ENCODE data around the gene GPR137. TPM values are rescaled to one million over a fixed set of nuclear protein-coding genes. Genes with fewer than 3 reads are reported as not detected.

The GPR137 gene
- total RNA-seq, 3 donors from 2014 or later (not counting 1 experiment from before 2014, with no cell fraction given), result 29.1 to 61.3 (median 34.4) TPM

GRCh38 chr11:64284048-64284961 lies 1.3 kb upstream of the GPR137 start, which contains the start of gene BAD:
BAD (minus strand) TSS chr11:64284665; CDS start chr11:64284368, 297 bp downstream.
- peak within 1 kb of the TSS; percentile 93 for H3K4me3 Mint-ChIP-seq
- H3K4me1 Mint-ChIP-seq, result peaks cover 12 to 16% of the 10 kb centered on the region in 2 donors
- no peak for TF ChIP-seq CTCF (IDR thresholded peaks at IDR 0.05)
- no peaks in the 10 kb centered on the region for H3K27me3 Mint-ChIP-seq (ENCODE audit: low read depth in 2 of 2)
- Histone ChIP-seq H3K36me3 (ENCODE audit: control insufficient read depth, insufficient read depth, low read length) (no peaks in the 10 kb centered on the region), H3K27ac (ENCODE audit: low read length) (peak within 1 kb of the TSS; percentile 99), H3K27me3 (ENCODE audit: control insufficient read depth, insufficient read depth, low read length) (no peaks in the 10 kb centered on the region), H3K4me3 (ENCODE audit: low read length) (peak within 1 kb of the TSS; percentile 87), H3K4me1 (ENCODE audit: control insufficient read depth, insufficient read depth, low read length) (peaks cover 22% of the 10 kb centered on the region), H3K9me3 (ENCODE audit: control insufficient read depth, insufficient read depth, low read length) (no peaks in the 10 kb centered on the region)
- intact Hi-C loops (cut with micrococcal nuclease), result loop anchor here (1.0 kb wide), 1 partner anchor 77 kb away; no protein-coding TSS in a partner anchor
- peak; percentile 84 to 94 for DNase-seq
- H3K36me3 Mint-ChIP-seq, result no peaks in the 10 kb centered on the region
- WGBS (ENCODE audit: insufficient coverage), result 4% methylated on average over 43 of the region's 44 CpGs
- H3K9me3 Mint-ChIP-seq, result no peaks in the 10 kb centered on the region
- peak; percentile 76 to 90 (median 78) for ATAC-seq
- H3K27ac Mint-ChIP-seq, result peak within 1 kb of the TSS; percentile 94 to 96

GRCh38 chr11:64285885-64286800 lies 495 bp downstream of the GPR137 start:
- peaks cover 25% of the 10 kb centered on the region for H3K4me1 ChIP-seq (ENCODE audit: control insufficient read depth, insufficient read depth, low read length)
- WGBS (ENCODE audit: insufficient coverage), result 42% methylated on average over 31 of the region's 40 CpGs
- Mint-ChIP-seq H3K9me3 (no peaks in the 10 kb centered on the region), H3K4me1 (peaks cover 17 to 23% of the 10 kb centered on the region in 2 donors), H3K27ac (peak overlapping the region; percentile 85 to 96), H3K4me3 (peak overlapping the region; percentile 83), H3K27me3 (ENCODE audit: low read depth in 2 of 2) (peaks cover 7 to 9% of the 10 kb centered on the region in 2 donors), H3K36me3 (no peaks in the 10 kb centered on the region)
- H3K9me3 ChIP-seq (ENCODE audit: control insufficient read depth, insufficient read depth, low read length), result no peaks in the 10 kb centered on the region
- DNase-seq (peak in 1 of 2 donors; percentile 57), ATAC-seq (no peak)
- TF ChIP-seq CTCF (IDR thresholded peaks at IDR 0.05), result no peak
- peak overlapping the region; percentile 41 for H3K4me3 ChIP-seq (ENCODE audit: low read length)
- H3K36me3 ChIP-seq (ENCODE audit: control insufficient read depth, insufficient read depth, low read length), result no peaks in the 10 kb centered on the region
- peaks cover 10% of the 10 kb centered on the region for H3K27me3 ChIP-seq (ENCODE audit: control insufficient read depth, insufficient read depth, low read length)
- intact Hi-C loops (cut with micrococcal nuclease), result loop anchor here (1.0 kb wide), 3 partner anchors 16 to 45 kb away; partner anchors contain the start of gene FKBP2
- peak overlapping the region; percentile 77 for H3K27ac ChIP-seq (ENCODE audit: low read length)

- 97% methylated on average over 9 of the region's 9 CpGs for WGBS (ENCODE audit: insufficient coverage)
- no peak overlapping the region for H3K27ac ChIP-seq (ENCODE audit: low read length)
- Mint-ChIP-seq H3K9me3 (no peaks in the 10 kb centered on the region), H3K4me1 (peaks cover 15 to 23% of the 10 kb centered on the region in 2 donors), H3K27me3 (ENCODE audit: low read depth in 2 of 2) (peaks cover 7 to 9% of the 10 kb centered on the region in 2 donors), H3K4me3 (peak overlapping the region; percentile 83), H3K27ac (peak overlapping the region; percentile 85 to 96), H3K36me3 (no peaks in the 10 kb centered on the region)
- peaks cover 27% of the 10 kb centered on the region for H3K4me1 ChIP-seq (ENCODE audit: control insufficient read depth, insufficient read depth, low read length)
- intact Hi-C loops (cut with micrococcal nuclease), result no loop called here
- peaks cover 11% of the 10 kb centered on the region for H3K27me3 ChIP-seq (ENCODE audit: control insufficient read depth, insufficient read depth, low read length)
- no peak for TF ChIP-seq CTCF (IDR thresholded peaks at IDR 0.05)
- H3K4me3 ChIP-seq (ENCODE audit: low read length), result no peak overlapping the region
- ATAC-seq (no peak), DNase-seq (no peak)
- no peaks in the 10 kb centered on the region for H3K36me3 ChIP-seq (ENCODE audit: control insufficient read depth, insufficient read depth, low read length)
- no peaks in the 10 kb centered on the region for H3K9me3 ChIP-seq (ENCODE audit: control insufficient read depth, insufficient read depth, low read length)
These were observed 1.1 kb downstream of the GPR137 start for GRCh38 chr11:64286801-64287159.

All from natural killer cell (primary cell).